IMR-90 (cell line): ENCODE data around the gene PAQR9. TPM values are rescaled to one million over a fixed set of nuclear protein-coding genes. Genes with fewer than 3 reads are reported as not detected.

ENCODE experiments used
- ATAC-seq: fragments of 200-7000 bp; cut with Tn5 transposase; 2 replicates; pipeline ENCODE4 v1.9.1; 2020; ENCODE audit warnings: low read depth, mild to moderate bottlenecking, moderate library complexity
- BruUV-seq: library from RNA; stranded (reverse); fragments of 400-500 nt; replicated peaks from 2 replicates; lab custom pipeline; 2021; lab: Mats Ljungman, UMichigan
- CTCF ChIA-PET: fragments of 300-600 bp; formaldehyde crosslinking; extraction: SDS; loops from one replicate; lab custom pipeline; 2021; ENCODE audit warnings: antibody characterized with exemption; lab: Yijun Ruan, JAX
- POLR2A ChIA-PET: fragments of 300-600 bp; sonication (Branson Sonifier 250); formaldehyde crosslinking; loops from one replicate; lab custom pipeline; 2022; ENCODE audit warnings: antibody characterized with exemption; ENCODE audit not compliant: unreplicated experiment; lab: Charles Lee
- DNase-seq: peaks from one replicate; pipeline ENCODE4 v3.0.0; 2013
- H2AFZ ChIP-seq: replicated peaks from 2 replicates; pipeline ENCODE3; 2013; ENCODE audit warnings: low read length, mild to moderate bottlenecking; ENCODE audit not compliant: poor library complexity
- H2AK5ac ChIP-seq: 2 replicates; pipeline ENCODE4 v1.6.1; 2013; ENCODE audit warnings: low read depth, low read length, inconsistent platforms
- H2AK9ac ChIP-seq: replicated peaks from 2 replicates; pipeline ENCODE3; 2013; ENCODE audit warnings: mild to moderate bottlenecking, low read depth, low read length, moderate library complexity; ENCODE audit not compliant: poor library complexity
- H2BK120ac ChIP-seq: 2 replicates; pipeline ENCODE4 v1.6.1; 2013; ENCODE audit warnings: low read depth, low read length, inconsistent platforms
- H2BK15ac ChIP-seq: 3 replicates; pipeline ENCODE4 v1.6.1; 2013; ENCODE audit warnings: low read depth, low read length, inconsistent platforms
- H2BK20ac ChIP-seq: 2 replicates; pipeline ENCODE4 v1.6.1; 2013; ENCODE audit warnings: low read depth, mild to moderate bottlenecking, inconsistent platforms, low read length, moderate library complexity
- H2BK5ac ChIP-seq: 2 replicates; pipeline ENCODE4 v1.6.1; 2013; ENCODE audit warnings: mild to moderate bottlenecking, low read depth, low read length, inconsistent platforms; ENCODE audit not compliant: poor library complexity, severe bottlenecking
- H3K14ac ChIP-seq: replicated peaks from 2 replicates; pipeline ENCODE4 v1.6.1; 2013; ENCODE audit warnings: low read depth, low read length, inconsistent platforms
- H3K18ac ChIP-seq: 2 replicates; pipeline ENCODE4 v1.6.1; 2013; ENCODE audit warnings: low read depth, low read length, control low read depth
- H3K23ac ChIP-seq: 2 replicates; pipeline ENCODE4 v1.6.1; 2013; ENCODE audit warnings: low read depth, low read length, inconsistent platforms
- H3K27ac ChIP-seq: 2 replicates; pipeline ENCODE4 v1.5.1; 2013; ENCODE audit warnings: mild to moderate bottlenecking, control low read depth, low read length; ENCODE audit not compliant: insufficient read depth
- H3K27me3 ChIP-seq: 2 replicates; pipeline ENCODE4 v1.6.1; 2013; ENCODE audit warnings: low read length; ENCODE audit not compliant: control insufficient read depth, insufficient read depth
- H3K36me3 ChIP-seq: 2 replicates; pipeline ENCODE4 v1.6.1; 2013; ENCODE audit warnings: low read length, mixed read lengths; ENCODE audit not compliant: control insufficient read depth, insufficient read depth
- H3K4ac ChIP-seq: 2 replicates; pipeline ENCODE4 v1.6.1; 2013; ENCODE audit warnings: low read depth, low read length, inconsistent platforms
- H3K4me1 ChIP-seq: 2 replicates; pipeline ENCODE4 v1.6.1; 2013; ENCODE audit warnings: low read length, mixed read lengths; ENCODE audit not compliant: control insufficient read depth, insufficient read depth
- H3K4me2 ChIP-seq: 2 replicates; pipeline ENCODE4 v1.6.1; 2013; ENCODE audit warnings: low read depth, mild to moderate bottlenecking, control low read depth, low read length, moderate library complexity
- H3K4me3 ChIP-seq: 2 replicates; pipeline ENCODE4 v1.5.1; 2013; ENCODE audit warnings: low read depth, mild to moderate bottlenecking, control low read depth, low read length, moderate library complexity; ENCODE audit not compliant: insufficient read depth
- H3K56ac ChIP-seq: 2 replicates; pipeline ENCODE4 v1.6.1; 2013; ENCODE audit warnings: low read length, inconsistent platforms; ENCODE audit not compliant: insufficient read depth; ENCODE audit errors: extremely low read depth
- H3K79me1 ChIP-seq, 2 experiments: 2 replicates each; pipeline ENCODE4 v1.6.1; 2013; ENCODE audit warnings: low read length in 2 of 2, inconsistent platforms in 1 of 2, low read depth in 1 of 2
- H3K9ac ChIP-seq: 2 replicates; pipeline ENCODE4 v1.6.1; 2013; ENCODE audit warnings: low read depth, low read length, control low read depth
- H3K9me1 ChIP-seq: 2 replicates; pipeline ENCODE4 v1.6.1; 2013; ENCODE audit warnings: low read length, inconsistent platforms; ENCODE audit not compliant: insufficient read depth
- H3K9me3 ChIP-seq: 2 replicates; pipeline ENCODE4 v1.6.1; 2013; ENCODE audit warnings: low read length; ENCODE audit not compliant: control insufficient read depth, insufficient read depth
- H4K20me1 ChIP-seq: 2 replicates; pipeline ENCODE4 v1.6.1; 2013; ENCODE audit warnings: low read length, inconsistent platforms; ENCODE audit not compliant: insufficient read depth
- H4K5ac ChIP-seq: 2 replicates; pipeline ENCODE4 v1.6.1; 2013; ENCODE audit warnings: mild to moderate bottlenecking, low read depth, low read length, control low read depth
- H4K8ac ChIP-seq, 2 experiments: 2 replicates each; pipeline ENCODE4 v1.6.1; 2013; ENCODE audit warnings: low read depth in 2 of 2, low read length in 2 of 2, control low read depth in 1 of 2, inconsistent platforms in 1 of 2
- H4K91ac ChIP-seq: 2 replicates; pipeline ENCODE4 v1.6.1; 2013; ENCODE audit warnings: low read depth, low read length, inconsistent platforms; ENCODE audit not compliant: insufficient read depth
- FOS ChIP-seq: fragments of 150-350 bp; IDR thresholded peaks from 2 replicates; pipeline ENCODE4 v1.6.1; 2016; ENCODE audit warnings: low read depth, low read length
- MAFK ChIP-seq: IDR thresholded peaks from 2 replicates; pipeline ENCODE4 v1.6.1; 2012; ENCODE audit warnings: low read depth, low read length, improper control_type of control experiment
- MXI1 ChIP-seq: IDR thresholded peaks from 2 replicates; pipeline ENCODE4 v1.6.1; 2012; ENCODE audit warnings: low read depth, mild to moderate bottlenecking, low read length, moderate library complexity, borderline replicate concordance
- POLR2A ChIP-seq: IDR thresholded peaks from 2 replicates; pipeline ENCODE4 v1.6.1; 2012; ENCODE audit warnings: mild to moderate bottlenecking, low read depth, low read length
- RAD21 ChIP-seq: IDR thresholded peaks from 2 replicates; pipeline ENCODE4 v1.6.1; 2012; ENCODE audit warnings: low read length, improper control_type of control experiment
- RFX5 ChIP-seq: IDR thresholded peaks from 2 replicates; pipeline ENCODE4 v1.8.0; 2012; ENCODE audit warnings: low read depth, mild to moderate bottlenecking, low read length, moderate library complexity
- SMC3 ChIP-seq: fragments of 150-350 bp; IDR thresholded peaks from 2 replicates; pipeline ENCODE4 v1.6.1; 2016; ENCODE audit warnings: low read depth, mild to moderate bottlenecking, antibody characterized with exemption, low read length, moderate library complexity
- WGBS, 2 experiments: methylation state at CpG; one replicate each; pipeline versions ENCODE4 v1.1.5 to v1.1.7; 2013; ENCODE audit warnings: missing lambda C conversion rate in 2 of 2; ENCODE audit not compliant: insufficient read length in 1 of 2; ENCODE audit errors: extremely low coverage in 2 of 2; 5-methylcytosine and 5-hydroxymethylcytosine counted together
- dilution Hi-C: fragments of 300-500 bp; cut with HindIII; formaldehyde crosslinking; loops from one replicate; pipeline ENCODE4 v1.14.3; 2018; ENCODE audit warnings: low sequenced_read_pairs; ENCODE audit not compliant: unreplicated experiment
- in situ Hi-C: fragments of 300-500 bp; cut with MboI; formaldehyde crosslinking; loops from 3 replicates; pipeline ENCODE4 v1.14.3; 2019; ENCODE audit warnings: low sequenced_read_pairs, inconsistent platforms, mixed read lengths
- intact Hi-C: fragments of 100-400 bp; cut with micrococcal nuclease; formaldehyde crosslinking; loops from 2 replicates; pipeline ENCODE4 v1.10.0; 2022
- polyA plus RNA-seq, 3 experiments: library from polyadenylated mRNA; depleted of rRNA; stranded (reverse); fragments of >200 nt; gene quantifications; 2 replicates each; pipeline ENCODE4 v1.2.3, GENCODE V29; 2012; ENCODE audit warnings: low replicate concordance in 1 of 3
- total RNA-seq: library from RNA; depleted of rRNA; stranded (reverse); fragments of >200 nt; gene quantifications from 2 replicates; pipeline ENCODE4 v1.2.3, GENCODE V29; 2012
- TF ChIP-seq, protein P1 (sequence below): fragments of 150-350 bp; IDR thresholded peaks from 2 replicates; pipeline ENCODE4 v1.6.1; 2016; ENCODE audit warnings: low read depth, mild to moderate bottlenecking, low read length, moderate library complexity, borderline replicate concordance

The PAQR9 gene
- total and polyA plus RNA-seq, 2 of the 4 experiments (the other 2 are of a cell fraction) = 0.05 TPM; not detected in 1

GRCh38 chr3:142943349-142943748, 20.1 kb downstream of the PAQR9 start:
- Histone ChIP-seq H2BK120ac (no peak overlapping the region), H3K9me3 (no peaks in the 10 kb centered on the region), H2AK9ac (no peak overlapping the region), H3K18ac (no peak overlapping the region), H3K23ac (no peak overlapping the region), H3K4ac (no peak overlapping the region), H3K27me3 (peaks cover 14% of the 10 kb centered on the region), H3K9me1 (no peaks in the 10 kb centered on the region), H2AFZ (no peak overlapping the region), H3K27ac (no peak overlapping the region), H2BK20ac (no peak overlapping the region), H3K56ac (no peak overlapping the region), H3K79me1 (no peaks in the 10 kb centered on the region), H3K4me1 (no peaks in the 10 kb centered on the region), H4K20me1 (no peaks in the 10 kb centered on the region), H2BK5ac (no peak overlapping the region), H4K8ac (no peak overlapping the region), H3K4me2 (no peak overlapping the region), H3K9ac (no peak overlapping the region), H4K5ac (no peak overlapping the region), H3K4me3 (no peak overlapping the region), H3K14ac (no peak overlapping the region), H2AK5ac (no peak overlapping the region), H3K36me3 (no peaks in the 10 kb centered on the region), H2BK15ac (no peak overlapping the region), H4K91ac (no peak overlapping the region)
- in situ Hi-C loops = no loop called here
- CTCF ChIA-PET = no interaction called here
- BruUV-seq = no TSS peak
- DNase-seq = no peak
- TF ChIP-seq, protein P1, sequence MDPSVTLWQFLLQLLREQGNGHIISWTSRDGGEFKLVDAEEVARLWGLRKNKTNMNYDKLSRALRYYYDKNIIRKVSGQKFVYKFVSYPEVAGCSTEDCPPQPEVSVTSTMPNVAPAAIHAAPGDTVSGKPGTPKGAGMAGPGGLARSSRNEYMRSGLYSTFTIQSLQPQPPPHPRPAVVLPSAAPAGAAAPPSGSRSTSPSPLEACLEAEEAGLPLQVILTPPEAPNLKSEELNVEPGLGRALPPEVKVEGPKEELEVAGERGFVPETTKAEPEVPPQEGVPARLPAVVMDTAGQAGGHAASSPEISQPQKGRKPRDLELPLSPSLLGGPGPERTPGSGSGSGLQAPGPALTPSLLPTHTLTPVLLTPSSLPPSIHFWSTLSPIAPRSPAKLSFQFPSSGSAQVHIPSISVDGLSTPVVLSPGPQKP = no peak
- TF ChIP-seq POLR2A (no peak), RFX5 (no peak), MAFK (no peak), FOS (no peak), SMC3 (no peak), RAD21 (no peak), MXI1 (no peak)
- WGBS, 2 experiments = 67% methylated on average over 1 of the region's 1 CpG; no CpG with 5 or more reads in 1 of the 2 experiments
- POLR2A ChIA-PET = no interaction called here
- intact Hi-C loops = loop anchor here (10.0 kb wide), 1 partner anchor 1311 kb away; no protein-coding TSS in a partner anchor
- ATAC-seq = no peak
- dilution Hi-C loops = no loop called here
